ENCODE data around the gene SNX5. TPM values are rescaled to one million over a fixed set of nuclear protein-coding genes. Genes with fewer than 3 reads are reported as not detected.

Gene SNX5
- 59.0 and 64.6 TPM in 2 replicates for total RNA-seq (ENCODE audit: low replicate concordance)

DNA sequence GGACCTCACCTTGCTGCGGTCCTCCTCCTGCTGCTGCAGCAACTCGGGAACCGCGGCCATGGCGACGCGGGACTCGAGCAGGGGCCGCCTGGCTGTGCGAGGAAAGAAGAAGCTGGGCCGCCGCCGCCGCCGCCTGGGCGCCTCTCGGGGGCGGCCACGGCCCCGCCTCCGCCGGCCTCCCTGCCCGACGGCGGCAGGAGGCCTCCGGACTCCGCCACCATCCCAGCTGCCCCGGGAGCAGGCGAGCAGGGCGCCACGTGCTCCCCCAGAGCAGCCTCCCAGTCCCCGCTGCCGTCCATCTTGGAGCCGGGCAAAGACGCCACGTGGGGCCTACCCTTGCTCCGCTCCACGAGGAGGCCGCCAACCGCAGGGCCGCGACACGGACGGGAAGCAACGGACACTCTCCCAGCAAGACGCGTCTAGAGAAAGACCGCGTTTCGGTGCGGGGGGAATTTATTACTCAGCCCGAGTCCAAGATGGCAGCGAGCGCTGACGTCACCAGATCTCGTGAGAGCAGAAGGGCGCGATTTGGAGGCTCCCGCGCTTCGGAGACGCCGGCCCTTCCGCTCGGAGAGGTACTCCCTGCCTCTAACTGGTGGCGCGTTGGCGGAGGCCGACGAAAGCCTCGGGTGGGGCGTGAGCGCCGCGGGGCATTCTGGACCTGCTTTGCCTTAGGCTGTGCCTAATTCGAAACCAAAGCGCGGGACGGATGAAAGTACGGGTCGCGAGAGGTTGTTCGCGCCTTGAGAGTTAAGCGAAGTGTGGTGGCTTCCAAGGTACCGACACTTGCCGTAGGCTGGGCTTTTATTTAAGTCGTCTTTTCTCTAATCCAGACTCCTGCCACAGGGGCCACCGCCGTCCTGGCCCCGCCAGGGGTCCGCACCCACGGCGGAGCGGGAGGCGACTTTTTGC is at the start of gene SNX5, which contains the start of gene MGME1:
Gene SNX5, minus strand, starts transcription at position 429 of the 912 bp plus-strand sequence. Its CDS starts 369 bp downstream, at position 60.
Gene MGME1, plus strand, starts transcription at position 653 of the 912 bp plus-strand sequence. CDS start 842 bp downstream, outside the sequence.

Other genes with a start within 250 kb of the SNX5 start
- gene MGME1, start 224 bp upstream of the SNX5 start, total RNA-seq (ENCODE audit: low replicate concordance): 2.8 and 6.5 TPM in 2 replicates
- gene OVOL2, start 89.1 kb upstream of the SNX5 start, total RNA-seq (ENCODE audit: low replicate concordance): not detected in 2 replicates
- gene KAT14, start 169.1 kb upstream of the SNX5 start, total RNA-seq (ENCODE audit: low replicate concordance): 12.8 and 24.7 TPM in 2 replicates
- gene PET117, start 169.1 kb upstream of the SNX5 start, total RNA-seq (ENCODE audit: low replicate concordance): 7.4 and 8.0 TPM in 2 replicates

All from smooth muscle cell of the coronary artery (primary cell).